Measurements from ENCODE around the gene DUSP22.

Gene DUSP22

DNA sequence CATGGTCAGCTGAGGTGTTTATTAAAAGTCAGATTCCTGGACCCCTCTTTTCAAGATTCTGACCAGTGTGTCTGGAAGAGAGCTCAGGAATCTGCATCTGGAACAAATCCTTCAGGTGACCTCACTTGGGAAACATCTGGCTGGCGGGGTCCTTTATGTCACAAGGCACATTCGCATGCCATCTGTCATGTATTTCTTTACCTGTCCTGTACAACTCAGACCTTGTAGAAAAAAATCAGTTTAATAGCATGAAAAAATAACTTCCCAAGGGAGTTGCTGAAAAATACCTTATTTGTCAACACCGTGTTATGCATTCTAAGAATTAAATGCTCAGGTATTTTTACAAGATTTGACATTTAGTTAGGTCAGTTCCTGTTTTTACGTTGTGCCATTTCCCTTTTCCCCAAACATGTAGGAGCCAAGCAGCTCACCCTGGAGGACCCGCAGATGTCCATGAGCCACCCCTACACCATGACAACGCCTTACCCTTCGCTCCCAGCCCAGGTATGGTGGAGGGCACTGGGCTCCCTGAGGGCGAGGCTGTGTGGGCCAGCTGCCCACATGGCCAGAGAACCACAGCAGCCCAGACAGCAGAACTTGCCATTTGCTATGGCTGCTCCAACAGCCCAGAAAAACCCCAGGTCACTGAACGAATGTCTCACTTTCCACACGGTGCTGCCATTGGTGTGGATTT, 103.3 kb downstream of the DUSP22 start:
- no peak for DNase-seq (ENCODE audit: low read depth)

DNA sequence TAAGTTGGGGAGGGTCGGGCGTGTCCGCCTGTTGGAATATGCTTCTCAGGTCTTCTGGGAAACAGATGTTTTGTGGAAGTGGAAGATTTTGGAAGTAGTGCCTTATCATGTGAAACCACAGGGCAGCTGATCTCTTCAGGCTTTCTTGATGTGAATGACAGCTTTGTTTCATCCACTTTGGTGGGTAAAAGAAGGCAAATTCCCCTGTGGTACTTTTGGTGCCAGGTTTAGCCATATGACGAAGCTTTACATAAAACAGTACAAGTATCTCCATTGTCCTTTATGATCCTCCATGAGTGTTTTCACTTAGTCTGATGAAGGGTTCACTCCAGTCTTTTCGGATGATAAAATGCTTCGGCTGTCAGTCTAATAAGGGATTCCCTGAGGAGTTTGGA, 103.8 kb downstream of the DUSP22 start:
- no peak for DNase-seq (ENCODE audit: low read depth)

DNA sequence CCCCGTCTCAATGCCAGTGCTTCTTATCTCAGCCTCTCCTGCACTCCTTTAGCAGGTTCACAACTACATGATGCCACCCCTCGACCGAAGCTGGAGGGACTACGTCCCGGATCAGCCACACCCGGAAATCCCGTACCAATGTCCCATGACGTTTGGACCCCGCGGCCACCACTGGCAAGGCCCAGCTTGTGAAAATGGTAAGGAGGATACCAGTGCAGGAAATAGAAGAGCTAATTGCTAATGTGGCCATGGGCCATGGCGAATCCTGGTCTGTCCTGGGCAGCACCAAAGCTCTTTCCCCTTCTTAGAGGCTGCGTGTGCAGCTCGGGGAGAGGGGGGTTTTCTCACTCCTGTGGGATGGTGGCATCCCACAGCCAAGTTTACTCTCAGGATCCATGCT, 104.8 kb downstream of the DUSP22 start:
- DNase-seq (ENCODE audit: low read depth), result no peak

DNA sequence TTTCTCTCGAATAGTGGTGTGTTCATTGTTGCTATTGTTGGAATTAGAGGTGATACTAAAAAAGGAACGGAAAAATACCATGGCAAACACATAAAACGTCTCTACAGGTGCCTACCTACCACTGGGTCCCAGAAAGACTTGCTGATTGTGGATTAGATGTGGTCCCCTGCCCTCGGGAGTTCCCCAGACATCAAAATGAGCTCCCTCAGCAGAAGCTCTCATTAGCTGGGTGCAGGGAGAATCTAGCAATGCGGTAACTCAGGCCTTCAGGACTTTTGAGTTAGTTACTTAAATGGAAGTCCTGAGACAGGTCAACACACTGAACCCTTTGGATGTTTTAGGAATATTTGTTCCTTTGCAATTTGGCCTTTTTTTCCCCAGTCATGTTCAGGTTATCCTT, 105.3 kb downstream of the DUSP22 start:
- DNase-seq (ENCODE audit: low read depth), result no peak

DNA sequence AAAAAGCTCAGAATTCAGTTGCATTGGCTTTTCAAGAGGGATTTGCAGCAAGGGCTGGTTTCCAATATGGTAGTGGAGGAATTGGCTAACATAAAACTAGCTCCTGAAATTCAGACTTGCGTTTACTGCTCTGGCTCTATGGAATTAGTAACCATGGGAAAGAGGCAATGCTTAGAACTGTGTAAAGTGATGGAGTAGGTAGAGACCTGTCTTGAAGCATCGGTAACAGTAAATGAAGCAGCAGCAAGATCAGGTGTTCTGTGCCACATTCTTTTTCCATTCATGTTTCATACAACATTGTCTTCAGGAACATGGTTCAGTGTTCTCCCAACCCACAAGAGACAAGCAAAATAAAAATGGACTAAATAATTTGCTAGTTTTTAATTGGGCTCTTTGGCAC, 105.8 kb downstream of the DUSP22 start:
- DNase-seq (ENCODE audit: low read depth), result no peak

DNA sequence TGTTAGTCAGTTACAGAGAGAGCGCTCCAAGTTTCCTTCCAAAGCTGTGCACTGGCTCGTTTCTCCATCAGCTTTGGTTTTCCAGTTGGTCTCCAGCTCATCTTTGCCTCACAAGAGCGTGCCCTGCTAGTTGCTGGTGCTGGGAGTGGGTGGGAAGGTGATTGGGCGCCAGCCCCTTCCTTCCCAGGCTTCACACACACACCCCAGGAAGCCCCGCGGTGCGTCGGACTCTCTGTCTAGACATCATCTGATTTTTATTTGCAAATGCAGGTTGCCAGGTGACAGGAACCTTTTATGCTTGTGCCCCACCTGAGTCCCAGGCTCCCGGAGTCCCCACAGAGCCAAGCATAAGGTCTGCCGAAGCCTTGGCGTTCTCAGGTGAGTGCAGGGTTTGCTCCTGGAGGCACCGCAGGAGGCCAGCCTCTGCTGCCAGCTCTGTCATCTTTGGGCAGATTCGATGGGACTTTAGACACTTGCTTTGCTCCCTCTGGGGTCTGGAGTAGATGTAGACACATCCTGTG, 106.3 kb downstream of the DUSP22 start:
- no peak for DNase-seq (ENCODE audit: low read depth)

DNA sequence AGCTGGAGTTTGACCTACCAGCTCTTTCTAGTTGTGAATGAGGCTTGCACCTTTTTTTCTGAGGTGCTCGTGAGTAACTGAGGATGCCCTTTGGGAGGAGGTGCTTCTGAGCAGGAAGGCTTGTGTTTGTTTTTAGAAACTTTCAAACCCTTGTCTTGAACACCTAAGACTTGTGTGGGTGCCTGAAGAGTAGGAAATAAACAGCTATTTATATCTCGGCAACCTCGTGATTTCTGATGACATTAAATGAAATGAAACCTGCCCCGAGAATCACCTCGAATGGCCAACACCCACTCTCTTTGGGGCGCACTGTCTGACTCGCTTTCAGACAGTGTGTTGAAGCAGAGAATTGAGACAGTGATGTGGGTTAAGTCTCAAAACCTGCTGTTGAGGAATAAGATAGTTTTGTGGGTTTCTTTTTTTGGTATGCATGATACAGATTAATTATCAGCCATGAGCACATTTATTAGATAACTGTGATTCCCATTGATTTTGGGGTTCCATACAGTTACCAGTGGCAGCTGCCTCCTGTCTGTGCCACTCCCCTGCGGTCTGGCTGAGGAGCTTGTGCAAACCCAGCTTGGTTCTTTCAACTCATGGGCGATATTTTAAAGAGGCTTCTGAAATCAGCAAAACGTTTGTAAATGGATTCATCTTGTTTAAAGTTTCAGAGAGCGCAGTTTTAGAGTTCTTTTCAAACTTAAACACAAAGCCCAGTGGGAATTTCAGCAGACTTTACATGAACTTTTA, 107.7 kb downstream of the DUSP22 start:
- no peak for DNase-seq (ENCODE audit: low read depth)

DNA sequence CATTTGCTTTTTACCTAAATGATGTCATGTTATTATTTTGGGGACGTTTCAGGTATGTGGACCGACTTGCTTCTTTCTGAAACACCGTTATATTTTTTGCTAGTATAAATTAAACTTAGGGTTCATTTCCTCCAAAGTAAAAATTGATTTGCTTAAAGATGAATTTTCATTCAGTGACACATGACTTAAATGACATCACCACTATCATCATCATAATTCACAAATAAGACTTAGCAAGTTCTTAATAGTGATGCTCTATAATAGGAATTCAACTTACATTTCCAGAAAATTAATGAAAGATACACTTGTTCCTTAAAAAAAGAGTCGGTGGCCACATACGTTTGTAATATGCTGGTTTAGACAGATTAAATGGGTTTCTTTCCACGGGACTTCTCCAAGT, 108.5 kb downstream of the DUSP22 start:
- DNase-seq (ENCODE audit: low read depth), result no peak

Data from HS-27A (cell line).